AG04449 (cell line): Measurements from ENCODE around the gene NRG3.
"Not testable (repeated sequence)": the region's sequence is repeated elsewhere in the genome, so short reads cannot be mapped to it uniquely, and the experiment has no call there.

Experiments
- CTCF ChIA-PET: fragments of 350-600 bp; formaldehyde crosslinking; extraction: SDS; loops from one replicate; lab custom pipeline; 2021; ENCODE audit warnings: antibody characterized with exemption; lab: Yijun Ruan, JAX
- POLR2A ChIA-PET: fragments of 400-600, 350-600 bp; formaldehyde crosslinking; extraction: SDS; loops from one replicate; lab custom pipeline; 2020; ENCODE audit warnings: antibody characterized with exemption, inconsistent platforms; lab: Yijun Ruan, JAX
- DNase-seq: peaks from one replicate; pipeline ENCODE4 v3.0.0-alpha.2; 2010; ENCODE audit warnings: low read depth, low spot score
- H3K4me3 ChIP-seq: 2 replicates; pipeline ENCODE4 v1.5.1; 2011; ENCODE audit warnings: low read depth, mild to moderate bottlenecking, control low read depth, low read length
- TF ChIP-seq, protein P1 (sequence below): IDR thresholded peaks from one replicate; pipeline ENCODE4 v1.5.1; 2011; ENCODE audit warnings: mild to moderate bottlenecking, moderate library complexity, low read length, control low read depth, inconsistent platforms; ENCODE audit not compliant: insufficient read depth; ENCODE audit errors: missing control alignments

Gene NRG3

DNA sequence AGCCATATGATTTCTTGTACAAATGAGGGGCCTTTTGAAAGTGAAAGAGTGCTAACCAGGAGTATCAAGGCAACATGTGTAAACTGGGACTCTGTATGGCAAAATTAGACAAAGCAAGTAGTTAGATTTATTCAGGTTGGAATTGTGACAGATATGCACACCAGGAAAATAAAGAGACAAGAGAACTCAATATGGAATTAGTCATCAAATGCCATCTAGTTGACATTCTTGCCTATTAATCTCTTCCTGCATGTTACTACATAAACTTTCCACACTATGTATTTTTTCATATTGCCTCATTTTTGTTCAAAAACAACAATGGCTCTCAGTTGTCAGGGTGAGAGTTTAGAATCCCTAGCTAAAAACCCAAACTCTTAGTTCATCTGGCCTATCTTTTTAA is 799.0 kb downstream of the NRG3 start:
- POLR2A ChIA-PET, result no interaction called here
- DNase-seq, result no peak
- no peak overlapping the region for H3K4me3 ChIP-seq
- CTCF ChIA-PET, result no interaction called here
- TF ChIP-seq, protein P1, sequence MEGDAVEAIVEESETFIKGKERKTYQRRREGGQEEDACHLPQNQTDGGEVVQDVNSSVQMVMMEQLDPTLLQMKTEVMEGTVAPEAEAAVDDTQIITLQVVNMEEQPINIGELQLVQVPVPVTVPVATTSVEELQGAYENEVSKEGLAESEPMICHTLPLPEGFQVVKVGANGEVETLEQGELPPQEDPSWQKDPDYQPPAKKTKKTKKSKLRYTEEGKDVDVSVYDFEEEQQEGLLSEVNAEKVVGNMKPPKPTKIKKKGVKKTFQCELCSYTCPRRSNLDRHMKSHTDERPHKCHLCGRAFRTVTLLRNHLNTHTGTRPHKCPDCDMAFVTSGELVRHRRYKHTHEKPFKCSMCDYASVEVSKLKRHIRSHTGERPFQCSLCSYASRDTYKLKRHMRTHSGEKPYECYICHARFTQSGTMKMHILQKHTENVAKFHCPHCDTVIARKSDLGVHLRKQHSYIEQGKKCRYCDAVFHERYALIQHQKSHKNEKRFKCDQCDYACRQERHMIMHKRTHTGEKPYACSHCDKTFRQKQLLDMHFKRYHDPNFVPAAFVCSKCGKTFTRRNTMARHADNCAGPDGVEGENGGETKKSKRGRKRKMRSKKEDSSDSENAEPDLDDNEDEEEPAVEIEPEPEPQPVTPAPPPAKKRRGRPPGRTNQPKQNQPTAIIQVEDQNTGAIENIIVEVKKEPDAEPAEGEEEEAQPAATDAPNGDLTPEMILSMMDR, result no peak

DNA sequence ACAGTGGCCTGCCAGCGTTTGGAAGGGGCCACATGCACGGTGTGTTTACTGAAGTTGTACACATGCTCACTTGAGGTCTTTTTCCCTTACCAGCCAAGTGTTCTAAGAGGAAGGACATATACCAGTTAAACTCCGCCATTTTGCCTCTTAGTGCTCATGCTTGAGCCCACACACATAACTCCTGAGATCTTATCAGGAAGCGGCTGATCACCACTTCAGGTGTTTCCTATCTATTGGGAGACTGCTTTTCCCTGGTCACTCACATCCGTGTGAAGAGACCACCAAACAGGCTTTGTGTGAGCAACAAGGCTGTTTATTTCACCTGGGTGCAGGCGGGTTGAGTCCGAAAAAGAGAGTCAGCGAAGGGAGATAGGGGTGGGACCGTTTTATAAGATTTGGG is 802.9 kb downstream of the NRG3 start:
- H3K4me3 ChIP-seq, DNase-seq, POLR2A ChIA-PET, CTCF ChIA-PET: not testable (repeated sequence)

DNA sequence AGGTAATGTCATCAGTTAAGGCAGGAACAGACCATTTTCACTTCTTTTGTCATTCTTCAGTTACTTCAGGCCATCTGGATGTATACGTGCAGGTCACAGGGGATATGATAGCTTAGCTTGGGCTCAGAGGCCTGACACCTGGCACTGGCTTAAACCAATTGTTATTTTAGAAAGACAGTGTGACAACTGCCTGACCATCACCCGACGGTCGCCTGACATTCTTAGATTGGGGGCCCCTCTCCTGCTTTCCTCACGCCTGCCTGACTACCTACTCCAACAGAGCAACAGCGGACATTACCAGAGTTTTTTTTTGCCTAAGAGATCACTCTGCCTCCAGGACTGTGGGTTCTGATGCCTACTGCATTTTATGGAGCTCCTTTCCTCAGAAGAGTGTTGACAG is 803.5 kb downstream of the NRG3 start:
- CTCF ChIA-PET, H3K4me3 ChIP-seq, POLR2A ChIA-PET, DNase-seq: not testable (repeated sequence)

DNA sequence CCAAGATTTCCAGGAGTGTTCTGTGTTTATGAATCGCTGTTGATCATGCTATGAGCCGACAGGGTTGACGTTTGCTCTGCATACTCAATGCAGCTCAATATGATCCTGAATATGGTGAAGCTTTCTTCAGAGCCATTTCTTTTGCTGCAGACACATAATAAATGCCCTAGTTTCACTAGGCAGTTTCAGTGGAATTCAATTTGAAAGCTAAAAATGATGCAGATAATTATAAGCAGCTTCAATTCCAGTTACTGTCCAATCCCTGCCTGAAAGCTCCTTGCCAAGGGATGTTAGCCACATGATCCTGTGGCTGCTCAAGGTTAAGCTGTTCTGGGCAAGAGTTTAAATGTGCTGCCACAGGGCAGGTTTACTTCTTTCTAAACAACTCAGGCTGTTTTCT is 805.6 kb downstream of the NRG3 start:
- POLR2A ChIA-PET, result no interaction called here
- TF ChIP-seq, protein P1, result no peak
- H3K4me3 ChIP-seq, result no peak overlapping the region
- CTCF ChIA-PET, result no interaction called here
- no peak for DNase-seq

DNA sequence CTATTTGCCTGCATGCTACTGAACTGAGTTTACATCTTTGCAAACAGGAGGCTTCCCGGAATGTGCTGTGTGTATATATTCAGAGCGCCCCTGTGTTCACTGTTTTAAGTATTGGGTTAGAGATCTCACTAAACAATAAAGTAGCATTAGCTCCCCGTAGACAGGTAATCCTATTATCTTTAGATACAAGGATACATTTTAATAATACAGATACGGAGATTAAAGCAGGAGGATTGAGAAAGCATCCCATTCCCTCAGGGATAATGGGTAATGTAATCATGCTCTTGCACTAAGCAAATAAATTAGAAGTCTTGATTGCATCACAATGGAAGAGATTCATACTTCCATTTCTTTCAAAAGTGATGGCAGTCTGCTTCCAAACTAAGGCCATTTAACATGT is 809.0 kb downstream of the NRG3 start:
- TF ChIP-seq, protein P1, result no peak
- DNase-seq, result no peak
- ChIA-PET CTCF (no interaction called here), POLR2A (no interaction called here)
- no peak overlapping the region for H3K4me3 ChIP-seq

DNA sequence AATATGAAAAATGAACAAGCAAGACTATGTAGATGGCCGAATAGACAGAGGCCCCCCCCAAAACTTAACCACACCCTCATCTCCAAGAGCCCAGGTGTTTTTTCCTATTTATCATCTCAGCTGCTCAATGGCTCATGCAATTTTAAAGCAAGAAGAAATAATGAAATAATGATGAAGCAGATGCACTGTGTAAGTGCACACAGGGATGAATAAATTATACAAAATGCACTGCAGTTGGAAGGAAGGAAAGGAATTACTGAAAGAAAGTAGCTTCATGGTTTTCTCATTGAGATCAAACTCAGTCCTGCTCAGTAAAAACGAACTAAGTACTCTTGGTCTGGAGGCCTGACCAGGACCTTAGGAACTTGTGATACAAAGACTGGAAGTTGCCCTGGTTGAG is 810.1 kb downstream of the NRG3 start:
- no peak overlapping the region for H3K4me3 ChIP-seq
- CTCF ChIA-PET, result no interaction called here
- TF ChIP-seq, protein P1, result no peak
- POLR2A ChIA-PET, result no interaction called here
- no peak for DNase-seq

DNA sequence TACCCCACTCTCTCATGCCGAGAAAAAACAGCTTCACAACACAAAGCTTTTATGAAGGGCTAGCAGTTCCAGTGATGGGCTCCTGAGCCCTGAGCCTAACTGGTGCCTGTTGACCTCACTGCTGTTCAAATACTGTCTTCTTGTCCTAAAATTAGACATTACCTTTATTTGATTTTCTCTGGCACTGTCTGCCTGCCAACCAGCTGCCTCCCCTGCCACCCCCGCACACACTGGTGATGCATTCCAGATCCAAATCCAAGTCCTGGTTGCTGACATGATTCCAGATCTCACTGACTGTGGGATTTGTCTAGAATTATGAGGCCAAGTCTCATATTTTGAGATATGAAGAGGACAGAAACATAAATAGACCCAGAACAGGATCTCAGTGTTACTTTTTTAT is 816.2 kb downstream of the NRG3 start:
- ChIA-PET POLR2A (no interaction called here), CTCF (no interaction called here)
- TF ChIP-seq, protein P1, result no peak
- no peak for DNase-seq
- H3K4me3 ChIP-seq, result no peak overlapping the region
